Stomach (tissue), 4 donors: ENCODE data around the gene KIFC3.

Experiments used
- EP300 ChIP-seq: sonication (generic); formaldehyde crosslinking; IDR thresholded peaks from one replicate; pipeline ENCODE4 v1.6.1; 2017; ENCODE audit warnings: antibody characterized with exemption
- TF ChIP-seq, protein P1 (sequence below), 7 experiments: fragments of 450-650 bp in 4 of 7; fragments of 200-600 bp in 3 of 7; sonication (generic) in 3 of 7; IDR thresholded peaks; one replicate each; pipeline ENCODE4 v1.5.1; 2016 to 2019; ENCODE audit warnings: antibody characterized with exemption in 7 of 7, control low read depth in 2 of 7, mild to moderate bottlenecking in 1 of 7

- TF ChIP-seq, protein P1, sequence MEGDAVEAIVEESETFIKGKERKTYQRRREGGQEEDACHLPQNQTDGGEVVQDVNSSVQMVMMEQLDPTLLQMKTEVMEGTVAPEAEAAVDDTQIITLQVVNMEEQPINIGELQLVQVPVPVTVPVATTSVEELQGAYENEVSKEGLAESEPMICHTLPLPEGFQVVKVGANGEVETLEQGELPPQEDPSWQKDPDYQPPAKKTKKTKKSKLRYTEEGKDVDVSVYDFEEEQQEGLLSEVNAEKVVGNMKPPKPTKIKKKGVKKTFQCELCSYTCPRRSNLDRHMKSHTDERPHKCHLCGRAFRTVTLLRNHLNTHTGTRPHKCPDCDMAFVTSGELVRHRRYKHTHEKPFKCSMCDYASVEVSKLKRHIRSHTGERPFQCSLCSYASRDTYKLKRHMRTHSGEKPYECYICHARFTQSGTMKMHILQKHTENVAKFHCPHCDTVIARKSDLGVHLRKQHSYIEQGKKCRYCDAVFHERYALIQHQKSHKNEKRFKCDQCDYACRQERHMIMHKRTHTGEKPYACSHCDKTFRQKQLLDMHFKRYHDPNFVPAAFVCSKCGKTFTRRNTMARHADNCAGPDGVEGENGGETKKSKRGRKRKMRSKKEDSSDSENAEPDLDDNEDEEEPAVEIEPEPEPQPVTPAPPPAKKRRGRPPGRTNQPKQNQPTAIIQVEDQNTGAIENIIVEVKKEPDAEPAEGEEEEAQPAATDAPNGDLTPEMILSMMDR (IDR thresholded peaks at IDR 0.05): no peak
- TF ChIP-seq EP300: no peak
These were observed 5.8 kb upstream of the KIFC3 start for GRCh38 chr16:57807968-57808528.
